Measurements from ENCODE around the gene CRABP2. TPM values are rescaled to one million over a fixed set of nuclear protein-coding genes. Genes with fewer than 3 reads are reported as not detected.

The CRABP2 gene
- total RNA-seq, 1 experiment from 2014 or later, result 1.1 TPM

DNA sequence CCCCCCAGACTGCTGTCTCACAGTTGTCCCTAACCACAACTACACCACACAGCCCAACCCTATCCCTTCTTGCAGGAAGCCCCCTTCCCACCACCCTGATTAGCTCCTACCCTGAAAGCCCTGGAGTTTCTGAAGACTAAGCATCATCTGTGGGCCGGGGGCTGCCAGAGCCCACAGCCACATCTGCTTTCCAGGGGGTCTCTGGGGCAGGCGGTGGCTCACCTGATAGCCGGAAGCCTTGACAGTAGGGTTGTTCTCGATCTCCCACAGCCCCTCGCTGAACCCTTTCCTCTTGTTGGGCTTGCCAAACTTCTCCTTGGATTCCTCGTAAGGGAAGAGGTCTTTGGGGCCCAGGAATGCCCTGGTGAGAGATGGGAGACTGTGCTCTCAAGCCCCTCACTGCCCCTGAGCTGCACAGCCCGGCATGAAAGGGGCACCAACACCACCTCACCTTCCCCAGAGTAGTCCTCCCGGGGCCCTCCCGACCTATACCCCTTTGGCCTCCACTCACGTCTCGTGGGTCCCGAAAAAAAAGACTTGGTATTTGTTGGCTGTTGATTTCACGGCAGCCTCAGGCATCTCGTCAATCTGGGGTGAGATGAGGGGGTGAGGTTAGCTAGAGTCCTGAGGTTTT lies 39.5 kb upstream of the CRABP2 start:
- peak overlapping the region; percentile 90 for H3K27ac ChIP-seq (ENCODE audit: low read depth, low read length, poor library complexity, severe bottlenecking)
- H3K9me3 ChIP-seq (ENCODE audit: low read depth, low read length, poor library complexity, severe bottlenecking), result no peaks in the 10 kb centered on the region
- H3K27me3 ChIP-seq (replicated peaks; ENCODE audit: insufficient read depth, low read depth, low read length, poor library complexity), result no peaks in the 10 kb centered on the region
- ChIA-PET CTCF (no interaction called here), POLR2A (ENCODE audit: low non-redundant PET) (no interaction called here)
- no peak for DNase-seq (ENCODE audit: low spot score)
- H3K4me3 ChIP-seq (ENCODE audit: low read depth, low read length, poor library complexity, severe bottlenecking), result no peak overlapping the region
- intact Hi-C loops (cut with micrococcal nuclease; ENCODE audit: unreplicated experiment), result no loop called here
- TF ChIP-seq, protein P1, sequence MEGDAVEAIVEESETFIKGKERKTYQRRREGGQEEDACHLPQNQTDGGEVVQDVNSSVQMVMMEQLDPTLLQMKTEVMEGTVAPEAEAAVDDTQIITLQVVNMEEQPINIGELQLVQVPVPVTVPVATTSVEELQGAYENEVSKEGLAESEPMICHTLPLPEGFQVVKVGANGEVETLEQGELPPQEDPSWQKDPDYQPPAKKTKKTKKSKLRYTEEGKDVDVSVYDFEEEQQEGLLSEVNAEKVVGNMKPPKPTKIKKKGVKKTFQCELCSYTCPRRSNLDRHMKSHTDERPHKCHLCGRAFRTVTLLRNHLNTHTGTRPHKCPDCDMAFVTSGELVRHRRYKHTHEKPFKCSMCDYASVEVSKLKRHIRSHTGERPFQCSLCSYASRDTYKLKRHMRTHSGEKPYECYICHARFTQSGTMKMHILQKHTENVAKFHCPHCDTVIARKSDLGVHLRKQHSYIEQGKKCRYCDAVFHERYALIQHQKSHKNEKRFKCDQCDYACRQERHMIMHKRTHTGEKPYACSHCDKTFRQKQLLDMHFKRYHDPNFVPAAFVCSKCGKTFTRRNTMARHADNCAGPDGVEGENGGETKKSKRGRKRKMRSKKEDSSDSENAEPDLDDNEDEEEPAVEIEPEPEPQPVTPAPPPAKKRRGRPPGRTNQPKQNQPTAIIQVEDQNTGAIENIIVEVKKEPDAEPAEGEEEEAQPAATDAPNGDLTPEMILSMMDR (conservative IDR thresholded peaks at IDR 0.05; ENCODE audit: low read depth, low read length), result no peak
- no peak for TF ChIP-seq EZH2 (IDR thresholded peaks at IDR 0.05; ENCODE audit: borderline replicate concordance, low read depth, low read length, poor library complexity, severe bottlenecking)
- H3K4me1 ChIP-seq (ENCODE audit: insufficient read depth, low read length, poor library complexity, severe bottlenecking), result peaks cover 45% of the 10 kb centered on the region
- BruUV-seq (replicated peaks), result no TSS peak
- peaks cover 40% of the 10 kb centered on the region for H3K36me3 ChIP-seq (ENCODE audit: insufficient read depth, low read length, poor library complexity, severe bottlenecking)

DNA sequence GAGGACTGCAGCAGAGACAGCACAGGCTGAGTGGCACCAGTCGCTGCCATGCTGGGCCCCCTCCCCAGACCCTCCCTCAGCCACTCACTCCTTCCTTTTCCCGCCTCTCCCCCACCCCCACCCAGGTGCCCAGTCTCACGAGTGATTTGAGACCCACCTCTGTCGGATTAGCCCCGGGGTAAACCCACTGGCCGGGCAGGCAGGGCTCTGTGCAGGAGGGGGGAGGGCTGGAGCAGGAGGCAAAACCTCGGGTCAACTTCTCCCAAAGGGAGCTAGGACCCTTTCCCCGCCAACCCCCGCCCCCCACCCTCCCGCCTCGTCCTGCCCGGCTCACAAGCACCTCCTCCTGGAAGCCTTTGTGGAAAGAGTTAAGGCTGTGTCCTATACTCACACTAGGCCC lies 39.0 kb upstream of the CRABP2 start:
- peaks cover 44% of the 10 kb centered on the region for H3K4me1 ChIP-seq (ENCODE audit: insufficient read depth, low read length, poor library complexity, severe bottlenecking)
- H3K4me3 ChIP-seq (ENCODE audit: low read depth, low read length, poor library complexity, severe bottlenecking), result no peak overlapping the region
- ChIA-PET CTCF (no interaction called here), POLR2A (ENCODE audit: low non-redundant PET) (no interaction called here)
- no peaks in the 10 kb centered on the region for H3K27me3 ChIP-seq (replicated peaks; ENCODE audit: insufficient read depth, low read depth, low read length, poor library complexity)
- intact Hi-C loops (cut with micrococcal nuclease; ENCODE audit: unreplicated experiment), result no loop called here
- no peaks in the 10 kb centered on the region for H3K9me3 ChIP-seq (ENCODE audit: low read depth, low read length, poor library complexity, severe bottlenecking)
- TF ChIP-seq, protein P1 (conservative IDR thresholded peaks at IDR 0.05; ENCODE audit: low read depth, low read length), result no peak
- TF ChIP-seq EZH2 (IDR thresholded peaks at IDR 0.05; ENCODE audit: borderline replicate concordance, low read depth, low read length, poor library complexity, severe bottlenecking), result no peak
- H3K36me3 ChIP-seq (ENCODE audit: insufficient read depth, low read length, poor library complexity, severe bottlenecking), result peaks cover 40% of the 10 kb centered on the region
- BruUV-seq (replicated peaks), result no TSS peak
- no peak for DNase-seq (ENCODE audit: low spot score)
- H3K27ac ChIP-seq (ENCODE audit: low read depth, low read length, poor library complexity, severe bottlenecking), result no peak overlapping the region

DNA sequence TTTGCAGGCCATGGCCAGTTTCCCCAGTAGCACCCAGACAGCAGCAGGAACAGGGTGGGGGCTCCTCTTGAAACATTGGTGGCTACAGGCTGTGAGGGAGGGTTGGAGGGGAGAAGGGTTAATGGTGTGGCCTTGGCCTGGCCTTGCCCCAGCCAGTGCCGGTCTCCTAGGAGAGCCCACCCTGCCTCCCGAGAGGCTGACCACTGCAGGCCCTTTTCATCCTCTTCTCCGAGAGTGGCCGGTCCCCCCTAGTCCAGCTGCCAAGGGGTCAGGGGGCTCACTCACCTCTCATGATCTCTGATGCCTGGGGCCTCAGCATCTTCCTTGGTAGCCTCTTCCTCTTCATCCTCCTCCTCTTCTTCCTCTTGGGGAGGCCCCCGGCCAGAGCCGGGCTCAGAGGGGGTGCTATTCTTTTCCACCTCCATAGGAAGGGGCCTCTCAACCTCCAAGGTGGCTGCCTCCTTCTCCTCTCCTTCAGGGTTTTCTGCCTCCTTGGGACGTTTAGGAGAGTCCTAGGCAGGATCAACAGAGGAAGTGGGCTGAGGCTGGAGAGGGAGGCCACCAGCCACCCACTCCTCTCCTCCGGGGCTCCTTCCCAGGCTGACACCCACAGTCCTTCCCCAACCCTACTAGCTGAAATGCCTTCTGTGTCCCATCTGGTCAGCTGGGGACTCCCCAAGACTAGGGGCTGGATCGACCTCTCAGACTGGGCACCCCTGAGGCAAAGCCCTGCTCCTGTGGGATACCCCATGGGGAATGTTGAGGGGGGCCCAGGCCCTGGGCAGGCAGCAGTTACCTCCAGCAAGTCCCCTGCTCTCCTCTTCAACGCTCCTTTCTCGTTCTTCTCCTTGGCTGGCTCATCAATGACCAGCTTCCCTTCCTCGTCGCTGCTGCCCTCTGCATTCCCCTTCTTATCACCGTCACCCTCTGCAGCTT lies 38.3 kb upstream of the CRABP2 start:
- Histone ChIP-seq H3K4me1 (ENCODE audit: insufficient read depth, low read length, poor library complexity, severe bottlenecking) (peaks cover 37% of the 10 kb centered on the region), H3K27me3 (replicated peaks; ENCODE audit: insufficient read depth, low read depth, low read length, poor library complexity) (no peaks in the 10 kb centered on the region), H3K9me3 (ENCODE audit: low read depth, low read length, poor library complexity, severe bottlenecking) (no peaks in the 10 kb centered on the region), H3K4me3 (ENCODE audit: low read depth, low read length, poor library complexity, severe bottlenecking) (no peak overlapping the region), H3K27ac (ENCODE audit: low read depth, low read length, poor library complexity, severe bottlenecking) (no peak overlapping the region), H3K36me3 (ENCODE audit: insufficient read depth, low read length, poor library complexity, severe bottlenecking) (peaks cover 40% of the 10 kb centered on the region)
- intact Hi-C loops (cut with micrococcal nuclease; ENCODE audit: unreplicated experiment), result no loop called here
- DNase-seq (ENCODE audit: low spot score), result no peak
- ChIA-PET POLR2A (ENCODE audit: low non-redundant PET) (no interaction called here), CTCF (no interaction called here)
- no peak for TF ChIP-seq EZH2 (IDR thresholded peaks at IDR 0.05; ENCODE audit: borderline replicate concordance, low read depth, low read length, poor library complexity, severe bottlenecking)
- TF ChIP-seq, protein P1 (conservative IDR thresholded peaks at IDR 0.05; ENCODE audit: low read depth, low read length), result no peak
- BruUV-seq (replicated peaks), result no TSS peak

Measured in A673 (cell line).